ENCODE results near the gene PATZ1. TPM values are rescaled to one million over a fixed set of nuclear protein-coding genes. Genes with fewer than 3 reads are reported as not detected.

PATZ1 gene
- total RNA-seq, 1 experiment from 2014 or later: 120 TPM

DNA sequence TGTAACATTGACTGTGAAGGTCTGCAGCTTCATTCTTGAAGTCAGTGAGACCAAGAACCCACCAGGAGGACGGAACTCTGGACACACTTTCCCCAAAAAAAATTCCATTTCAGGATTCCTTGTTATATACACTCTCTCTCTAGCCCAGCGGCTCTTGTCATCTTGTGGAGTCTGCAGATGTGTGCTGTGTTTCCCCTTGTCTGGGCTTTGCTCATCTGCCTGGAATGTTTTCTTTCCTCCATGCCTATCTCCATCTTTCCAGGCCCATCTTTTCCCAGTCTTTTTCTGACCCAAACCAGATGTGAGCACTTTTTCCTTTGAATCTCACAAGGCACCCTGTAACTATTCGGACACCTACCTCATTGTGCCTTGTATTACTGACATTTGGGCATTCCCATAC, 48.2 kb upstream of the PATZ1 start:
- no peak overlapping the region for H4K5ac ChIP-seq (ENCODE audit: insufficient read length, low read depth, low read length)
- no peaks in the 10 kb centered on the region for H4K20me1 ChIP-seq (ENCODE audit: control insufficient read depth, insufficient read depth, insufficient read length)
- no peak overlapping the region for H3K56ac ChIP-seq (ENCODE audit: insufficient read length, low read depth, low read length)
- TF ChIP-seq CTCF (conservative IDR thresholded peaks at IDR 0.05): no peak
- H2BK20ac ChIP-seq (ENCODE audit: low read depth, low read length, poor library complexity, severe bottlenecking): no peak overlapping the region
- no peaks in the 10 kb centered on the region for H3K4me1 ChIP-seq (ENCODE audit: insufficient read depth, low read length)
- no peaks in the 10 kb centered on the region; a peak in 1 of 7 replicates for H3K36me3 Mint-ChIP-seq (ENCODE audit: insufficient read depth in 1 of 3, low read depth in 3 of 3)
- no peak overlapping the region for H3K18ac ChIP-seq (ENCODE audit: insufficient read length, low read depth, low read length)
- H3K14ac ChIP-seq (ENCODE audit: insufficient read depth, low read length): no peak overlapping the region
- no peak overlapping the region for H2BK5ac ChIP-seq (ENCODE audit: insufficient read length, low read length)
- H3K9ac ChIP-seq (ENCODE audit: extremely low read depth, insufficient read length, low read length): no peak overlapping the region
- no peak overlapping the region for H3K27ac ChIP-seq (ENCODE audit: insufficient read length, low read depth, low read length)
- H3K23me2 ChIP-seq (ENCODE audit: insufficient read length, low read depth, low read length, poor library complexity, severe bottlenecking): no peaks in the 10 kb centered on the region
- DNase-seq: no peak
- no peaks in the 10 kb centered on the region for H3K27me3 ChIP-seq (ENCODE audit: insufficient read depth, low read length)
- H3K27ac Mint-ChIP-seq: no peak overlapping the region
- H4K91ac ChIP-seq (ENCODE audit: insufficient read length, low read depth, low read length): no peak overlapping the region
- no peak overlapping the region for H4K8ac ChIP-seq (replicated peaks; ENCODE audit: insufficient read length, low read depth, low read length)
- no peak overlapping the region for H2BK12ac ChIP-seq (ENCODE audit: insufficient read length, low read depth, low read length)
- no peak overlapping the region for H2AFZ ChIP-seq (ENCODE audit: low read length)
- no peak overlapping the region for H2BK120ac ChIP-seq (ENCODE audit: low read depth, low read length, poor library complexity, severe bottlenecking)
- no peak overlapping the region for H2BK15ac ChIP-seq (ENCODE audit: low read depth, low read length)
- no peak overlapping the region for H3T11ph ChIP-seq (ENCODE audit: low read length)
- no peaks in the 10 kb centered on the region for H3K79me2 ChIP-seq (ENCODE audit: insufficient read depth, low read length)
- H3K27me3 Mint-ChIP-seq (ENCODE audit: low read depth): peaks cover 2% of the 10 kb centered on the region; the same call in 1 of the 2 replicates
- peaks cover 0 to 4% of the 10 kb centered on the region in 2 experiments; a peak in 2 of 5 replicates for H3K9me3 Mint-ChIP-seq
- no peak overlapping the region for H3K4me3 Mint-ChIP-seq
- no peak overlapping the region for H3K4me2 ChIP-seq (ENCODE audit: insufficient read depth, insufficient read length, low read length)
- H3K4me1 Mint-ChIP-seq: peaks cover 2 to 9% of the 10 kb centered on the region in 2 experiments; a peak in 3 of 4 replicates
- H3K79me1 ChIP-seq (ENCODE audit: insufficient read depth, low read depth, low read length, poor library complexity, severe bottlenecking): no peaks in the 10 kb centered on the region
- H3K9me3 ChIP-seq (ENCODE audit: control insufficient read depth, low read depth, low read length): no peaks in the 10 kb centered on the region
- WGBS (ENCODE audit: extremely low coverage, insufficient read length, low lambda C conversion rate): no CpG with 5 or more reads among the region's 3 CpGs
- H3K23ac ChIP-seq (ENCODE audit: insufficient read length, low read depth, low read length): no peak overlapping the region
- H2AK5ac ChIP-seq (ENCODE audit: insufficient read length, low read length): no peak overlapping the region
- H3K4ac ChIP-seq (ENCODE audit: low read depth, low read length): no peak overlapping the region
